ENCODE measurements around the gene AGPAT4.

The AGPAT4 gene

GRCh38 chr6:161295784-161296183 lies 21.9 kb upstream of the AGPAT4 start:
- Histone ChIP-seq H3K36me3 (replicated peaks in 1 of 2; ENCODE audit: control insufficient read depth in 2 of 2, insufficient read depth in 2 of 2, low read length in 2 of 2) (no peaks in the 10 kb centered on the region), H4K8ac (ENCODE audit: low read depth, low read length) (no peak overlapping the region), H2BK12ac (ENCODE audit: low read length) (no peak overlapping the region), H3K9ac (ENCODE audit: low read depth, low read length, poor library complexity) (no peak overlapping the region), H3K4me1 (ENCODE audit: control insufficient read depth in 2 of 2, insufficient read depth in 1 of 2, low read depth in 1 of 2, low read length in 2 of 2) (peaks cover 4 to 7% of the 10 kb centered on the region in 2 donors), H4K91ac (ENCODE audit: low read depth, low read length, poor library complexity) (no peak overlapping the region), H3K4ac (ENCODE audit: low read length) (no peak overlapping the region), H2BK120ac (ENCODE audit: low read depth, low read length) (no peak overlapping the region), H3K18ac (ENCODE audit: low read length) (no peak overlapping the region), H2BK5ac (ENCODE audit: low read length) (no peak overlapping the region), H3K4me3 (ENCODE audit: low read length in 2 of 2) (no peak overlapping the region), H3K14ac (ENCODE audit: low read length) (no peak overlapping the region), H2AK5ac (ENCODE audit: low read depth, low read length) (no peak overlapping the region), H2AFZ (ENCODE audit: low read length) (no peak overlapping the region), H3K23ac (ENCODE audit: low read depth, low read length, poor library complexity) (no peak overlapping the region), H3K27me3 (ENCODE audit: control insufficient read depth in 3 of 3, insufficient read depth in 3 of 3, low read depth in 1 of 3, low read length in 3 of 3) (no peaks in the 10 kb centered on the region), H2BK15ac (ENCODE audit: low read length) (no peak overlapping the region), H3K9me3 (replicated peaks in 1 of 2; ENCODE audit: control insufficient read depth in 2 of 2, insufficient read depth in 1 of 2, low read depth in 1 of 2, low read length in 2 of 2) (peaks cover 2 to 16% of the 10 kb centered on the region in 2 donors), H3K27ac (replicated peaks; ENCODE audit: low read length) (no peak overlapping the region), H3K4me2 (ENCODE audit: insufficient read depth, low read length, poor library complexity, severe bottlenecking) (no peak overlapping the region), H3K79me1 (ENCODE audit: low read depth, low read length) (no peaks in the 10 kb centered on the region)
- DNase-seq (ENCODE audit: low spot score), result no peak
- no CpG with 5 or more reads among the region's 1 CpG for WGBS, 2 donors (ENCODE audit: extremely low coverage in 2 of 2, insufficient read length in 2 of 2, insufficient replicate concordance in 1 of 2)

GRCh38 chr6:161292650-161293281 lies 18.9 kb upstream of the AGPAT4 start:
- Histone ChIP-seq H3K23ac (ENCODE audit: low read depth, low read length, poor library complexity) (no peak overlapping the region), H3K4me3 (ENCODE audit: low read length in 2 of 2) (no peak overlapping the region), H3K4me2 (ENCODE audit: insufficient read depth, low read length, poor library complexity, severe bottlenecking) (no peak overlapping the region), H3K27me3 (ENCODE audit: control insufficient read depth in 3 of 3, insufficient read depth in 3 of 3, low read depth in 1 of 3, low read length in 3 of 3) (no peaks in the 10 kb centered on the region), H2AFZ (ENCODE audit: low read length) (no peak overlapping the region), H2BK12ac (ENCODE audit: low read length) (no peak overlapping the region), H3K79me1 (ENCODE audit: low read depth, low read length) (no peaks in the 10 kb centered on the region), H3K9me3 (replicated peaks in 1 of 2; ENCODE audit: control insufficient read depth in 2 of 2, insufficient read depth in 1 of 2, low read depth in 1 of 2, low read length in 2 of 2) (peaks cover 2 to 14% of the 10 kb centered on the region in 2 donors), H2BK15ac (ENCODE audit: low read length) (no peak overlapping the region), H2AK5ac (ENCODE audit: low read depth, low read length) (no peak overlapping the region), H3K27ac (replicated peaks; ENCODE audit: low read length) (no peak overlapping the region), H3K18ac (ENCODE audit: low read length) (no peak overlapping the region), H2BK5ac (ENCODE audit: low read length) (no peak overlapping the region), H3K4ac (ENCODE audit: low read length) (no peak overlapping the region), H3K14ac (ENCODE audit: low read length) (no peak overlapping the region), H3K9ac (ENCODE audit: low read depth, low read length, poor library complexity) (no peak overlapping the region), H4K91ac (ENCODE audit: low read depth, low read length, poor library complexity) (no peak overlapping the region), H2BK120ac (ENCODE audit: low read depth, low read length) (no peak overlapping the region), H4K8ac (ENCODE audit: low read depth, low read length) (no peak overlapping the region), H3K36me3 (replicated peaks in 1 of 2; ENCODE audit: control insufficient read depth in 2 of 2, insufficient read depth in 2 of 2, low read length in 2 of 2) (no peaks in the 10 kb centered on the region), H3K4me1 (ENCODE audit: control insufficient read depth in 2 of 2, insufficient read depth in 1 of 2, low read depth in 1 of 2, low read length in 2 of 2) (peaks cover 4 to 7% of the 10 kb centered on the region in 2 donors)
- no CpG with 5 or more reads among the region's 10 CpGs for WGBS, 2 donors (ENCODE audit: extremely low coverage in 2 of 2, insufficient read length in 2 of 2, insufficient replicate concordance in 1 of 2)
- DNase-seq (ENCODE audit: low spot score), result no peak

- Histone ChIP-seq H3K36me3 (replicated peaks in 1 of 2; ENCODE audit: control insufficient read depth in 2 of 2, insufficient read depth in 2 of 2, low read length in 2 of 2) (no peaks in the 10 kb centered on the region), H4K91ac (ENCODE audit: low read depth, low read length, poor library complexity) (no peak overlapping the region), H3K9ac (ENCODE audit: low read depth, low read length, poor library complexity) (no peak overlapping the region), H2BK120ac (ENCODE audit: low read depth, low read length) (no peak overlapping the region), H3K4me2 (ENCODE audit: insufficient read depth, low read length, poor library complexity, severe bottlenecking) (no peak overlapping the region), H3K23ac (ENCODE audit: low read depth, low read length, poor library complexity) (no peak overlapping the region), H4K8ac (ENCODE audit: low read depth, low read length) (no peak overlapping the region), H3K14ac (ENCODE audit: low read length) (no peak overlapping the region), H2BK5ac (ENCODE audit: low read length) (no peak overlapping the region), H3K9me3 (replicated peaks in 1 of 2; ENCODE audit: control insufficient read depth in 2 of 2, insufficient read depth in 1 of 2, low read depth in 1 of 2, low read length in 2 of 2) (peaks cover 2 to 13% of the 10 kb centered on the region in 2 donors), H3K4ac (ENCODE audit: low read length) (no peak overlapping the region), H3K27ac (replicated peaks; ENCODE audit: low read length) (no peak overlapping the region), H2BK15ac (ENCODE audit: low read length) (no peak overlapping the region), H2AK5ac (ENCODE audit: low read depth, low read length) (no peak overlapping the region), H2BK12ac (ENCODE audit: low read length) (no peak overlapping the region), H3K27me3 (ENCODE audit: control insufficient read depth in 3 of 3, insufficient read depth in 3 of 3, low read depth in 1 of 3, low read length in 3 of 3) (peaks cover 0 to 4% (median 0%) of the 10 kb centered on the region in 3 experiments), H2AFZ (ENCODE audit: low read length) (no peak overlapping the region), H3K79me1 (ENCODE audit: low read depth, low read length) (no peaks in the 10 kb centered on the region), H3K18ac (ENCODE audit: low read length) (no peak overlapping the region), H3K4me1 (ENCODE audit: control insufficient read depth in 2 of 2, insufficient read depth in 1 of 2, low read depth in 1 of 2, low read length in 2 of 2) (peaks cover 4 to 7% of the 10 kb centered on the region in 2 donors), H3K4me3 (ENCODE audit: low read length in 2 of 2) (no peak overlapping the region)
- no peak for DNase-seq (ENCODE audit: low spot score)
- no CpG with 5 or more reads among the region's 6 CpGs for WGBS, 2 donors (ENCODE audit: extremely low coverage in 2 of 2, insufficient read length in 2 of 2, insufficient replicate concordance in 1 of 2)
Measured at GRCh38 chr6:161292145-161292544, 18.3 kb upstream of the AGPAT4 start.

- Histone ChIP-seq H2BK5ac (ENCODE audit: low read length) (no peak overlapping the region), H3K9ac (ENCODE audit: low read depth, low read length, poor library complexity) (no peak overlapping the region), H2BK15ac (ENCODE audit: low read length) (no peak overlapping the region), H3K4me2 (ENCODE audit: insufficient read depth, low read length, poor library complexity, severe bottlenecking) (no peak overlapping the region), H3K23ac (ENCODE audit: low read depth, low read length, poor library complexity) (no peak overlapping the region), H4K8ac (ENCODE audit: low read depth, low read length) (no peak overlapping the region), H3K18ac (ENCODE audit: low read length) (no peak overlapping the region), H3K27ac (replicated peaks; ENCODE audit: low read length) (no peak overlapping the region), H3K14ac (ENCODE audit: low read length) (no peak overlapping the region), H3K36me3 (replicated peaks in 1 of 2; ENCODE audit: control insufficient read depth in 2 of 2, insufficient read depth in 2 of 2, low read length in 2 of 2) (no peaks in the 10 kb centered on the region), H4K91ac (ENCODE audit: low read depth, low read length, poor library complexity) (no peak overlapping the region), H3K4me1 (ENCODE audit: control insufficient read depth in 2 of 2, insufficient read depth in 1 of 2, low read depth in 1 of 2, low read length in 2 of 2) (peaks cover 7% of the 10 kb centered on the region in 2 donors), H3K79me1 (ENCODE audit: low read depth, low read length) (no peaks in the 10 kb centered on the region), H3K27me3 (ENCODE audit: control insufficient read depth in 3 of 3, insufficient read depth in 3 of 3, low read depth in 1 of 3, low read length in 3 of 3) (peaks cover 0 to 4% (median 0%) of the 10 kb centered on the region in 3 experiments), H2BK120ac (ENCODE audit: low read depth, low read length) (no peak overlapping the region), H3K9me3 (replicated peaks in 1 of 2; ENCODE audit: control insufficient read depth in 2 of 2, insufficient read depth in 1 of 2, low read depth in 1 of 2, low read length in 2 of 2) (peaks cover 2 to 8% of the 10 kb centered on the region in 2 donors), H3K4ac (ENCODE audit: low read length) (no peak overlapping the region), H2AK5ac (ENCODE audit: low read depth, low read length) (no peak overlapping the region), H2BK12ac (ENCODE audit: low read length) (no peak overlapping the region), H3K4me3 (ENCODE audit: low read length in 2 of 2) (no peak overlapping the region), H2AFZ (ENCODE audit: low read length) (no peak overlapping the region)
- no CpG with 5 or more reads among the region's 3 CpGs for WGBS, 2 donors (ENCODE audit: extremely low coverage in 2 of 2, insufficient read length in 2 of 2, insufficient replicate concordance in 1 of 2)
- no peak for DNase-seq (ENCODE audit: low spot score)
Measured at GRCh38 chr6:161290751-161291150, 16.9 kb upstream of the AGPAT4 start.

Measured in neuronal stem cell (in vitro differentiated cells).